Liver (tissue), 9 donors: ENCODE data around the gene GNG2. TPM values are rescaled to one million over a fixed set of nuclear protein-coding genes. Genes with fewer than 3 reads are reported as not detected.

Experiments
- DNase-seq: peaks from one replicate; pipeline ENCODE4 v3.0.0-alpha.2; 2017; ENCODE audit warnings: low spot score
- H3K27ac ChIP-seq, 2 donors: one replicate each; pipeline ENCODE4 v1.7.0; 2013; ENCODE audit warnings: inconsistent platforms in 2 of 2, low read length in 2 of 2, control low read depth in 1 of 2, low read depth in 1 of 2, mild to moderate bottlenecking in 1 of 2
- H3K27me3 ChIP-seq, 4 donors: one replicate each; pipeline versions ENCODE4 v1.6.1 to v1.7.0; 2013; ENCODE audit warnings: low read length in 3 of 4, inconsistent platforms in 1 of 4, mild to moderate bottlenecking in 1 of 4, moderate library complexity in 1 of 4; ENCODE audit not compliant: control insufficient read depth in 4 of 4, insufficient read depth in 4 of 4
- H3K36me3 ChIP-seq, 4 donors: one replicate each; pipeline versions ENCODE4 v1.6.1 to v1.7.0; 2013; ENCODE audit warnings: low read length in 3 of 4, mild to moderate bottlenecking in 3 of 4, low read depth in 1 of 4, moderate library complexity in 1 of 4; ENCODE audit not compliant: control insufficient read depth in 4 of 4, insufficient read depth in 3 of 4
- H3K4me1 ChIP-seq, 4 donors: one replicate each; pipeline versions ENCODE4 v1.6.1 to v1.7.0; 2013; ENCODE audit warnings: low read length in 3 of 4, mild to moderate bottlenecking in 3 of 4, moderate library complexity in 1 of 4; ENCODE audit not compliant: control insufficient read depth in 4 of 4, insufficient read depth in 4 of 4
- H3K4me3 ChIP-seq, 3 donors: one replicate each; pipeline versions ENCODE4 v1.6.1 to v1.7.0; 2013; ENCODE audit warnings: low read length in 3 of 3, control low read depth in 1 of 3, low read depth in 1 of 3, mild to moderate bottlenecking in 1 of 3
- H3K9ac ChIP-seq, 2 donors: one replicate each; pipeline ENCODE4 v1.7.0; 2013; ENCODE audit warnings: low read length in 2 of 2, mild to moderate bottlenecking in 2 of 2, moderate library complexity in 2 of 2, control low read depth in 1 of 2, low read depth in 1 of 2
- H3K9me3 ChIP-seq, 4 donors: one replicate each; pipeline versions ENCODE4 v1.6.1 to v1.7.0; 2013; ENCODE audit warnings: low read length in 3 of 4; ENCODE audit not compliant: control insufficient read depth in 4 of 4
- ATF3 ChIP-seq: IDR thresholded peaks from 2 replicates; pipeline ENCODE4 v1.6.1; 2016; ENCODE audit warnings: antibody characterized with exemption
- CTCF ChIP-seq: fragments of 150-350 bp; IDR thresholded peaks from 2 replicates; pipeline ENCODE4 v1.5.1; 2017; ENCODE audit warnings: improper control_type of control experiment, low read depth, low read length; ENCODE audit not compliant: missing input control
- EGR1 ChIP-seq, 2 donors: IDR thresholded peaks; 2 replicates each; pipeline ENCODE4 v1.6.1; 2016 to 2018; ENCODE audit warnings: antibody characterized with exemption in 2 of 2, low read depth in 2 of 2
- FOXA1 ChIP-seq: IDR thresholded peaks from 2 replicates; pipeline ENCODE4 v1.6.1; 2016; ENCODE audit warnings: antibody characterized with exemption
- GABPA ChIP-seq, 2 donors: IDR thresholded peaks in 1 of 2; conservative IDR thresholded peaks in 1 of 2; 2 replicates each; pipeline ENCODE4 v1.6.1; 2016; ENCODE audit warnings: antibody characterized with exemption in 2 of 2, mild to moderate bottlenecking in 1 of 2, moderate library complexity in 1 of 2
- HNF4A ChIP-seq, 2 donors: conservative IDR thresholded peaks; 2 replicates each; pipeline ENCODE4 v1.6.1; 2016; ENCODE audit warnings: antibody characterized with exemption in 2 of 2, mild to moderate bottlenecking in 2 of 2
- HNF4G ChIP-seq: IDR thresholded peaks from 2 replicates; pipeline ENCODE4 v1.6.1; 2016; ENCODE audit warnings: antibody characterized with exemption
- JUND ChIP-seq, 2 donors: IDR thresholded peaks; 2 replicates each; pipeline ENCODE4 v1.6.1; 2016; ENCODE audit warnings: antibody characterized with exemption in 2 of 2
- MAX ChIP-seq: IDR thresholded peaks from 2 replicates; pipeline ENCODE4 v1.6.1; 2016; ENCODE audit warnings: antibody characterized with exemption
- NR2F2 ChIP-seq: IDR thresholded peaks from 2 replicates; pipeline ENCODE4 v1.6.1; 2016; ENCODE audit warnings: antibody characterized with exemption
- RAD21 ChIP-seq, 2 donors: IDR thresholded peaks; 2 replicates each; pipeline ENCODE4 v1.6.1; 2016; ENCODE audit warnings: antibody characterized with exemption in 2 of 2, mild to moderate bottlenecking in 2 of 2
- REST ChIP-seq: IDR thresholded peaks from 2 replicates; pipeline ENCODE4 v1.6.1; 2016; ENCODE audit warnings: antibody characterized with exemption, mild to moderate bottlenecking
- RXRA ChIP-seq, 2 donors: IDR thresholded peaks; 2 replicates each; pipeline ENCODE4 v1.6.1; 2017 to 2018; ENCODE audit warnings: antibody characterized with exemption in 2 of 2, mild to moderate bottlenecking in 1 of 2
- SP1 ChIP-seq: IDR thresholded peaks from 2 replicates; pipeline ENCODE4 v1.6.1; 2018; ENCODE audit warnings: antibody characterized with exemption, mild to moderate bottlenecking
- TAF1 ChIP-seq: conservative IDR thresholded peaks from 2 replicates; pipeline ENCODE4 v1.6.1; 2016; ENCODE audit warnings: antibody characterized with exemption, mild to moderate bottlenecking
- YY1 ChIP-seq: IDR thresholded peaks from 2 replicates; pipeline ENCODE4 v1.6.1; 2016; ENCODE audit warnings: antibody characterized with exemption, mild to moderate bottlenecking
- ZBTB33 ChIP-seq: IDR thresholded peaks from 2 replicates; pipeline ENCODE4 v1.6.1; 2016; ENCODE audit warnings: antibody characterized with exemption
- WGBS: extraction: QIAGEN DNeasy Blood & Tissue Kit; methylation state at CpG from one replicate; pipeline ENCODE4 v1.1.7; 2013; 5-methylcytosine and 5-hydroxymethylcytosine counted together
- polyA plus RNA-seq, 2 donors: library from polyadenylated mRNA; stranded (reverse) in 1 of 2; unstranded in 1 of 2; fragments of 200-250 nt in 1 of 2; fragments of >200 nt in 1 of 2; fragmentation: Nextera tagmentation in 1 of 2; extraction: Ambion mirVana in 1 of 2; gene quantifications; one replicate each; pipeline versions ENCODE4 v1.2.1 to v1.2.3, GENCODE V29; 2013 to 2015
- total RNA-seq, 2 donors: library from RNA; depleted of rRNA; stranded (reverse); fragments of >200 nt; gene quantifications; one replicate each; pipeline ENCODE4 v1.2.3, GENCODE V29; 2014
- donor health status: healthy.
- donor health status: healthy.
- donor health status: healthy.
- donor health status: healthy.
- donor health status: healthy.

Gene GNG2
- total and polyA plus RNA-seq, 4 donors, result 3.5 to 11.2 (median 4.4) TPM

- Histone ChIP-seq H3K9ac (no peak overlapping the region), H3K27ac (no peak overlapping the region), H3K36me3 (no peaks in the 10 kb centered on the region), H3K4me1 (no peaks in the 10 kb centered on the region), H3K4me3 (no peak overlapping the region), H3K9me3 (no peaks in the 10 kb centered on the region), H3K27me3 (no peaks in the 10 kb centered on the region)
- TF ChIP-seq SP1 (no peak), HNF4G (no peak), HNF4A (conservative IDR thresholded peaks at IDR 0.05) (no peak), YY1 (no peak), JUND (IDR thresholded peaks at IDR 0.05) (no peak), REST (no peak), EGR1 (IDR thresholded peaks at IDR 0.05; ENCODE audit: low read depth in 2 of 2) (no peak), FOXA1 (no peak), RXRA (IDR thresholded peaks at IDR 0.05) (no peak), CTCF (no peak), NR2F2 (no peak), TAF1 (no peak), MAX (no peak), RAD21 (IDR thresholded peaks at IDR 0.05) (no peak)
- DNase-seq, result no peak
- 77% methylated on average over 10 of the region's 10 CpGs for WGBS
These were observed 79.4 kb downstream of the GNG2 start for GRCh38 chr14:51939755-51940301.

GRCh38 chr14:51942971-51943370, 82.6 kb downstream of the GNG2 start:
- H3K36me3 ChIP-seq, result no peaks in the 10 kb centered on the region
- peaks cover 0 to 8% (median under 1%) of the 10 kb centered on the region in 4 donors for H3K9me3 ChIP-seq
- no peak overlapping the region for H3K9ac ChIP-seq
- no peak overlapping the region for H3K27ac ChIP-seq
- no peaks in the 10 kb centered on the region for H3K27me3 ChIP-seq
- H3K4me1 ChIP-seq, result no peaks in the 10 kb centered on the region
- WGBS, result 80% methylated on average over 2 of the region's 2 CpGs
- no peak for DNase-seq
- no peak overlapping the region for H3K4me3 ChIP-seq
- TF ChIP-seq RXRA (IDR thresholded peaks at IDR 0.05), result no peak
- TF ChIP-seq FOXA1, result no peak

- H3K4me3 ChIP-seq, result no peak overlapping the region
- no peak overlapping the region for H3K9ac ChIP-seq
- H3K4me1 ChIP-seq, result no peaks in the 10 kb centered on the region
- peaks cover 0 to 9% (median 3%) of the 10 kb centered on the region in 4 donors for H3K9me3 ChIP-seq
- no peaks in the 10 kb centered on the region for H3K27me3 ChIP-seq
- no peak overlapping the region for H3K27ac ChIP-seq
- no peak for DNase-seq
- peaks cover 0 to 2% (median 0%) of the 10 kb centered on the region in 4 donors for H3K36me3 ChIP-seq
- WGBS, result 72% methylated on average over 2 of the region's 2 CpGs
- no peak for TF ChIP-seq YY1
- no peak for TF ChIP-seq EGR1 (IDR thresholded peaks at IDR 0.05; ENCODE audit: low read depth in 2 of 2)
- no peak for TF ChIP-seq FOXA1
- TF ChIP-seq TAF1, result no peak
- TF ChIP-seq JUND (IDR thresholded peaks at IDR 0.05), result no peak
- TF ChIP-seq ATF3, result no peak
- TF ChIP-seq MAX, result no peak
- TF ChIP-seq ZBTB33, result no peak
- TF ChIP-seq HNF4A (conservative IDR thresholded peaks at IDR 0.05), result no peak
- no peak for TF ChIP-seq RAD21 (IDR thresholded peaks at IDR 0.05)
- TF ChIP-seq GABPA (IDR thresholded peaks at IDR 0.05 in 1 of 2, conservative IDR thresholded peaks at IDR 0.05 in 1 of 2), result no peak
- TF ChIP-seq NR2F2, result no peak
These were observed 89.6 kb downstream of the GNG2 start for GRCh38 chr14:51950007-51950406.
